ENCODE data around the gene DUSP9.
A peak's percentile ranks its signal among the peaks of the same experiment; 100 is the strongest.

The DUSP9 gene

DNA sequence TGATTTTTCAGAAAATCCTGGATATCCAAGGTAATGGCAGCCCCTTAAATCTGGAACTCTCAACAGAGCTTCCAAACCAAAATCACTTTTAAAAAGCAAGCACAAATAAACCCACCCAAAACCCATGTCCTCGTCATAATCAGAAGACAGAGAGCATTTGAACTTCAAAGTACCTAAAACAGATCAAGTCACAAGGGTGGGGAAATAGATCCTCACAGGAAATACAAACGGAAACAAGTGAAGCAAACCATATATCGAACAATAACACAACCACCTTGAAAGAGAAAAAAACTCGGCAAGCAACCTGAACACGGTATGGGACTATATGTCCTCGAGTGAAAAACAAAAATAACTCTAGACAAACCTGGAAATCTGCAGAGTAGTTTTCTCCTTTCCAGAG lies 32.2 kb upstream of the DUSP9 start:
- no peak for DNase-seq

DNA sequence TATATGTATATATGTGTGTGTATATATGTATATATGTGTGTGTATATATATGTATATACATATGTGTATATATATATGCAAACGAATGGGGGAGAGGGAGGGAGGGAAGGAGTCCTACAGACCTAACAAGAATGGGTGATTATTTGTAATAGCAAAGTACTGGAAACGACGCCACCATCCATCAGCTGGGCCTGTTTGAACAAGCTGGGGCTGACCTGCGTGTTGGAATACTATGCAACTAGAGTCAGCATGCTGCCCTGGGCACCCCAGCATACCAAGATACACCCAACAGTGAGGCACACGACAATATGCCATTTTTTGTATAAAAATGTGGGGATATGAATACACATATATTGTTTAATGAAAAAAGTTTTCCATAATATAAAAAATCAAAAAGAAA lies 26.4 kb upstream of the DUSP9 start:
- no peak for DNase-seq

DNA sequence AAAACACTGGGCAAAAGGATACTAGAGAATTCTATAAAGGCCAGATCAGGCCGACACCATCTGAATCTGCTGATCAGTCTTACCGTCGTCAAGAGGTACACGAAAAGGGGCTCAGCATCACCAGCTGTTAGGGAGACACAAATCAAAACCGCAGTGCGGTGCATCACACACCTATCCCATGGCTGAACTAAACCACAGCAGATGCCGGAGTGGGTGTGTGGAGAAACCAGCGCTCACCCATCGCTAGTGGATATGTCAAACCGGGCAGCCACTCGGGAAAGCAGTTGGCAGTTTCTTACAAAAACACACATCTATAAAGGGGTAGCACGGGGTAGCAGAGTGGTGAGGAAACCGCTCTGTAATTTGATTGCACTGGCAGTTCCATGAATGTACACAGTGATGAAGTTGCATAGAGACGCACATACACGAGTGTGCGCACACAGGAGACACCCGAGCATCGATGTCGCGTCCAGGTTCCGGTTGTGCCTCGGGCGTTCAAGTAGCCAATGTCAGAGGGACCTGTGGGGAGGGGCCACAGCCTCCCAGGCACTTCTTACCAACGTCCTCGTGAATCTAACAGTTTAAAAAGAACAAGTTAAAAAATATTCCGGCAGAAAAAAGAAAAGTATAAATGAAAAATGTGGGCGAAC lies 24.9 kb upstream of the DUSP9 start:
- DNase-seq: no peak

DNA sequence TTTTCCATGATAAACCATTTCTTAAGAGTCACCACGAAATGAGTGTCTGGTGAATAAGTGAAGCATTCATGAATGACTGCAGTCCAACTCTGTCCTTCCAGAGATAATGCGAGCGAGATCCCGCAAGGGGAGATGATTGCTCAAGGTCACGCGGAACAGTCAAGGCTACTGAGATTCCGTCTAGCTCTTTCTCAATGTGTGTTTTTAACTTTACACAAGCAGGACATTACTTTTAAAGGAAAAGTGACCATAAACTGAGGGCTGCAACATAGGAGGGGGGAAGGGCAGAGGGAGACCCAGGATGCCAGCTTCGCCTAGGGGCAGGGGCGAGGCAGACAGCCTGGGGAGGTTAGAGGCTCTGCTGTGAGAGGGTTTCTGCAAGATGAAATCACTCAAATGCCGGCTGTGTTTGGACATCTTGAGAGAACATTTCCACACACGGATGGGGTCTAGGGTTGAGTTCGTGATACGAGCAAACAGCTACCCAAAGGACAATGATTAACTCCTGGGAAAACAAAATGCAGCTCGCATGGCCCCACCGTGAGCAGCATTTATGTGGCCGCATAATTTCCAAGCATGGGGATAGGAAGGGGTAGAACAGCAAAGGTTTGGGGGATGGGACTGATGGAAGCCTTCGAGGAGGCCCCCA lies 24.2 kb upstream of the DUSP9 start:
- DNase-seq: no peak

DNA sequence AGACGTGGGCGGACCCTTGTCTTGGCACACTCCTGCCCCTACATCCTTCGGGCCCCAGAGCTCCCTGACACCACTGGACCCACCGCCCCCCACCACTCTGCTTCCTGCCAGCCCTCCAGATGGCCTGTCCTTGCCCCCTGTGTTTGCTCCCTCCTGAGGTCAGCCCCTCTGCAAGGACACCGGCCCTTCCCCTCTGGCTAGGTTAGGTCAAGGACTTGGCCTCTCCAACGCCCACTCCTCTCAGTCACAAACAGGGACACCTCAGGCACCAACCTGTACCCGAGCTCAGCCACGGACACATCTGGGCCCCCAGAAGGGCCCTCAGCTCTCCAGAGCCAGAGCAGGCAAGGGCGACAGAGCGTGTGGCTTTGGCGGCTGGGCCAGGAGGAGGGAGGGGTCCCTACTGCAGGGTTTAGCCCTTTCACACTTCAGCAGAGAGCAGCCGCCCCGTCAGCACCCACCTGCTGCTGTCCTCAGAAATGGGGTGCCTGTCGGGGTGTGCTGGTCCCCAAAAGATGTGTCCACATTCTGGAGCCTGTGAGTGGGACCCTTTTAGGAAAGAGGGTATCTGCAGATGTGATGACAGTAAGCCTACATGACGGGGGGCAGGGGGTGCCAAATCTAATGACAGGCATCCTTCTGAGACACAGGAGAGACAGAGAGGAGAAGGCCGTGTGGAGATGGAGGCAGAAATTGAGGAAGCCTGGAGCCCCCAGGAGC lies 23.5 kb upstream of the DUSP9 start:
- DNase-seq: peak; percentile 26

DNA sequence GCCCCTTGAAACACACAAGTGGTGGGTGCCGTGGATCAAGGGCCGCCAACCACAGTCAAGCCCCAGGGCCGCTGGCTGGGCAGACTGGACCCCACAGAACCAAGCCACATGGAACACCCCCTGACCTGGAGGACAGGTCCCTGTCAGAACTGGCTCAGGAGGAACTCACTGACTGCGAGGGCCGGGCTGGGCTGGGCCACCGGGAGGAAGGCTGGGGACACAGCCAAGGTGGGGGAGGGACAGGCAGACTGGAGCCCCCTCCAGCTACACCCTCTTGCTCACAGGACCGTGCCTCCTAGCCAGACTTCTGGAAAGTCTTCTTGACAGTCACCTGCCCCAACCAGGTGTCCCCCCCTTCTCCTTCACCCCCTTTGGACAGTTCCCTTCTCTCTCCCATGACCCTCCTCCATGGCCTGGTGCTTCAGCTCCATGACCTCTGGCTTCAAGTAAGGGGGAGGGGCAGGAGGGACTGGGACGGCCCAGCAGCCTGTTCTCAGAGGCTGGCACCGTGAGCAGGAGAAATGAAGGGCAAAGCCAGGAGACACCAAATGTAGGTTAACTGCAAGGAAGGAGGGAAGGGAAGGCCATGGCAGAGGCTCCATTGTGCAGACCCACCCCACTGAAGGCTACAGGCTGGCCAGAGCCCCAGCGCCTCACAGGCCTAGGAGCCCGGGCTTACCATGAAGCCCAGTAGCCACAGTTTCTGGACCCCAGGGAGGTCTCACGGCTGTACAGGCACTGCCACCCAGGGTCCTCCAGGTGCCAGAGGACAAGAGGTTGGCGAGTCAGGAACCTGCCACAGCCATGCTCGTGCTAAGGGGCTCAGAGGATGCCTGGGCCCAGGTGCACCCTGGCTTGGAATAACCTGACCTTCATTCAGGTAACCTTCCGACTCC lies 22.6 kb upstream of the DUSP9 start:
- no peak for DNase-seq

DNA sequence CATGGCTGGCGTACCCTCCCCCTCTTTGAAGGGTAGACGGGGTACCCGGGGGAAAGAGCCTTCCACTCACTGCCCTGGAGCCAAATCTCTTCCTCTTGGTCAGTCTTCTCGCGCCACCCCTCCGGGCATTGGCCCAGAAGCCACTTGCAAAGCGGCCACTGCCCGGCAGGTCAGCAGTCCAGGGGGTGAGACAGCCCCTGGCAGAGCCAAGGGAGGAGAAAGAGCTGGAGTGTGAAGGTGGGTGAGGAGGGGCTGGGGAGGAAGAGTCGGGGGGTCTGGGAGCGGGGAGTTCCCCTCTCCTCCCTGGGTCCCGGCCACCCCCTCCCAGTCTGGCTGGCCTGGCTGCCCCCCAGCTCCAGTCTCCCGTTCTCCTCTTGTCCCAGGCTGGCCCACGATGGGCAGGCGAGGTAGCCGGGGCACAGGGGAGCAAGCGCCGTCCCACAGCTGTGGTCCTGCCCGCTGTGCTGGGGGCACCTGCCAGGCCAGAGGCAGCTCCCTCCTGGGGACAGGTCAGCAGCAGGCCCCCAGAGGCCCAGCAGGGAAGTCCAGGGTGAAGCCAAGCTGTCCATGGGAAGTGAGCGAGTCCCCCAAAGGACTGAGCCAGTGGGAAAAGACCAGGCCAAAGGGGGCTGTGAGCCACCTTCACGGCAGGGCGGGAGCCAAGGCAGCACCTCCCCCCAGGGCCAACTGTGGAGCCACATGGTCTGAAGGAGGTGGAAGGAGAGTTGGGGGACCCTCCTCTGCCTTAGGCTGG lies 21.6 kb upstream of the DUSP9 start:
- no peak for DNase-seq

DNA sequence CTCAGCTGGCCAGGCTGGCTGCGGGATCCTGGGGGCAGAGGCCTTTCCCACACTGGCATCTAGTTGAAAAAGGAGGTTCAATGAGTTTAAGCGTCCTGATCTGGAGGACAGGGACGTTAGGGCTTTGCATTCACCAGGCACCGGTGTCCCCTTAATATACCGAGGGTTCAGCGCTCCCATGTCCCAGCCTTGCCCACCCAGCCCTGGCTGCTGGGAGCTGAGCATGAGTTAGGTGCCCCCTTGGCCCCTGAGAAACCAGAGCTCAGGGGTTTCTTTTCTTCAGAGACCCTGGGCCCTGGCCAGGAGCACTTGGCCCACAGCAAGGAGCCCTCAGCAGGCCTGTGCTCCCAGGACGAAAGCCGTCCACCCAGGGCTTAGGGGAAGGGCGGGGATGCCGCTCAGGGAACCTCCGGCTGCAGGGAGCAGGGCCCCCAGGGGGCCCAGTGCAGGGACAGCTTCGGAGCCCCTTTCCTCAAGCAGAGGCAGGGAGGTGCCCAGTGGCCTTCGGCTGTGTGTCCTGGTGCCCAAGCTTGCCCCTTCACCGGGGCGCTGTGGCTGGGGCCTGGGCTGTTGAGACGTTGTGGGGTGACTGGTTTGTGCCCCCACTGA lies 20.9 kb upstream of the DUSP9 start:
- DNase-seq: no peak

DNA sequence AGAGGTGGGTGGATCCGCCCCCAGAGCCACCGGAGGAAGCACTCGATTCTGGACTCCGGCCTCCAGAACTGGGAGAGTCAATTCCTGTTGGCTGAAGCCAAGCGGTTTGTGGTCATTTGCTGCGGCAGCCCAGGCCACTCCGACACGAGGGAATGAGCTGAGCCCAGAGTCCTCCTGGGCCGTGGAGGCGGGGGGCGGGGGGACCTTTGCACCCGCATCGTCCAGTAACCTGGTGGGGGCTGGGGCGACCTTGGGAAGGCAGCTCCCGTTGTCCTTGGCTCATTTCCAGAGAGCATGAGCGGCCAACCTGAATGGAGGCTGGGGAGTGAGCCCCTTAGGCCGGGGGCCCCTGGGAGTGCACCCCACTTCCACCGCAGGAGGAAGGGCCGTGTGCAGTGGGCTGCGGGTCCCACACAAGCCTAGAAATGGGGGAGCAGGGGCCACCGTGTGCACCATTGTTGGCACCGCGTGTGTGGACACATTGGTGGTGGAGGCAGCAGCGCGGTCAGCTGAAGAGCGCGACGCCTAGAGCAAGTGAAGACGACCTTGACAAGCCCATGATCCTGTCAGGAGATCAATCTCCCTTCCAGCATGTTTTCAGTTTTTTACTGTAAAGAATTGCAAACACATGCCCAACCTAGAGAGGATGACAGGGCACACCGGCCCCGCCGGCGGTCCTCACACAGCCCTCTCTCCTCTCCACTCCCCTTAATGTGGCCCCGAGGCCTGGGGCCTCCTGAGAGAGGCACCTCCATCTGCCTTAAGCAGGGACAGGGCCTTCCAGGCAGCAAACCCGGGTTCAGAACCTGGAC lies 19.9 kb upstream of the DUSP9 start:
- no peak for DNase-seq

DNA sequence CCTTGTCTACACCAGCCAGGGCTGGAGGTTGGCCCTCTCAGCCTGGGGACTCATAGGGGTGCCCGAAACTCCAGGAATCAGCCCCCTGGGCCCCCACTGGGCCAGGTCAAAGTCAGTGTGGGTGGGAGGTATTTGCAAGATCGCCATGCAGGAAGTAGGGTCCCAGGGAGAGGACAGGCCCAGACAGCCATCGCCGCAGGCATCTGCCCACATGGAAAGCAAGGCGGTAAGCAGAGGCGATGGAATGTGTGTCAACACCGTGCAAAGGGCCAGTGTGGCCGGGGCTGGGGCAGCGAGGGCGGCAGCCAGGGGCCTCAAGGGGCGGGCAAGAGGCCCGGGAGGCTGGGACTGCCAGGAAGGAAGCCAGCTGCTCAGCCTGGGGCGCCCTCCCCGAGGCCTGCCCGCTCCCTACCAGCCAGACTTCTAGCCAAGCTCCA lies 19.3 kb upstream of the DUSP9 start:
- DNase-seq: no peak

DNA sequence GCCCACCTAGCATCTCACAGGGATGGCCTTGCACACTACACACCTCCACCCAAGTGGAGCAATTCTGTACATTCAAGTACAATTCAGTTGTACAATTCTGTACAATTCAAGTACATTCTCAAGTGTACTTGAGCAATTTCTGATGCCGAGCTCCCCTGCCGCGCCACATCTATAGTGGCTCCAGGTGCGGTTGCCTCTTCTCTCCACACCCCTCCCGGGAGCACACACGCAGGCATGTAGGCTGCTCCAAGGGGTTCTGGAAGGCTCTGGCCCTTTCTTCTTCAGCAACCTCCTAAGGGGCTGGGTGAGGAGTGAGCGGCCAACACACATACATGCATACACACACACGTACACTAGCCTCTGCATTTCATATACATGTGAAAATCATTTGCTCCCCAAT lies 18.9 kb upstream of the DUSP9 start:
- no peak for DNase-seq

DNA sequence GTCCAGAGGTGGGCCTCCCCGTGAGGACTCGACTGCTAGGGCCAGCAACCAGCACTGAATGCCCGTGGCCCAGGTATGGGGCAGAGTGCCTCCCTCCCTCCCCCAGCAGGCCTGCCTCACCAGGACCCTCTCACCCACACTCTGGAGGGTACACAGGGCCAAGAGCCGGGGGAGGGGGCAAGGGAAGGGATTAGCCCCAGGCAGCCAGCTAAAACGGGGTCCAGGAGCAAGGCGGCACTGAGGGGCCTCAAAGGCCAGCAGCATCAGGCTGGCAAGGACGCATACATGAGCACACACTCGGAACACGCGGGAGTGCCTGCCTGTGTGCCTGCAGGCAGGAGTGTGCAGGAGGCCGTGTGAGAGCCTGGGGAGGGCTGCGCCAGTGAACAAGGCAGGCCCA lies 18.3 kb upstream of the DUSP9 start:
- DNase-seq: no peak

DNA sequence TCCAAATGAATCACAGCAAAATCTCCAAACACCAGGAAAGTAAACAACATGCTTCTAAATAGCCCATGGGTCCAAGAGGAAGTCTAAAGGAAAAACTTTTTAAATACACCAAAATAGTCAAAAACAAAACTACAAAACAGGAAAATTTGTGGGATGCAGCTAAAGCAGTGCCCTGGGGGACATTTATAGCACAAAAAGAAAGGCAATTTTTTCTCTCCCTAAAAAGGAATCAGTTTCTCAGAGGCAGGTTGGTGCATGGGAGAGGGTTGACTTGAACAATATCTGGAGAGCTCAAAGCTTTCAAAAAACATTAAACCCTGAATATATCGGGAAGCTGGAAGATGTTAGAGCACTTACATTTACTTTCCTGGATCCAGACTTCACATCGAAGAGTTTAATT lies 15.7 kb upstream of the DUSP9 start:
- no peak for DNase-seq

DNA sequence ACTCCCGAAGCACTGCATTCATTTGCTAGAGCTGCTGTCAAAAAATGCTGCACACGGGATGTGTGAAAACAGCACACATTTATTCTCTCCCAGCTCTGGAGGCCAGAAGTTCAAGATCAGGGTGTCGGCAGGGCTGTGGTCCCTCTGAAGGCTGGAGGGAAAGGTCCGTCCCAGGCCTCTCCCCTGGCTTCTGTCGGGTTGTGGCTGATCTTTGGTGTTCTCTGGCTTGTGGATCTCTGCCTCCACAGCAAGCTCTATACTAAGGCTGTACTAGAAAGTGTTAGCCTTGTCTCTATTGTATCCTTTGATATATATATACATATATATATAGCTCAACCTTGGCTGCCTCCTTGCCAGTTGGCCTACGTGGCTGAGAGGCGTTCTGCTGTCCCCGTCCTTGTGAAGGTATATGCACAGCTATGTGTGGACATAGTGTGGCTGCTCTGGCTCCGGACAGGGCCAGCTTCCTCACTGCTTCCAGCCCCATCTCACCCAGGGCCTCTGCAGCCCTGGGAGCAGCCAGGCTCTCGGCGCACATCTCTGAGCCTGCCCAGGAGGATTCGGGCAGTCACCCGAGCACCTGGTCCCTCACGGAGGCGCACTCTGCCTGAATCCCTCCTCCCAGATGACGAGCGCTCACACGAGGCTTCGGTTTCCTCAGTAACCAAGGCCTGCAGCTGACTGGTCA lies 15.0 kb upstream of the DUSP9 start:
- DNase-seq: no peak

DNA sequence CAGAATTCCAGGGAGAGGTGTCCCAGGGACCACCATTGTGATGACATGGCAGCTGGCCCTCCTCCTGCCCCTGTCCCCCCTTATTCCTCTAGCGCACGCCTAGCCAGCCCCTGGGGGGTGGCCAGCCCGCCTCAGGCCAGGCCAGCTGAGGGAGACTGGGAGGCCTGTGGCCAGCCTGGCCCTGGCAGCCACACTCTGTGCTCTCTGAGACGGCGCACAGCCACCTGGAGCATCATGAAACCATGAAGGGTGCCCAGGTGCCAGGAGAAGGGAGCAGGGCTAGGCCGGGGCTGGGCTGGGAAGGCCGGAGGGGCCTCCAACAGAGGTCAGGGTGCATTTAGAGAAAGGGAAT lies 14.4 kb upstream of the DUSP9 start:
- no peak for DNase-seq

DNA sequence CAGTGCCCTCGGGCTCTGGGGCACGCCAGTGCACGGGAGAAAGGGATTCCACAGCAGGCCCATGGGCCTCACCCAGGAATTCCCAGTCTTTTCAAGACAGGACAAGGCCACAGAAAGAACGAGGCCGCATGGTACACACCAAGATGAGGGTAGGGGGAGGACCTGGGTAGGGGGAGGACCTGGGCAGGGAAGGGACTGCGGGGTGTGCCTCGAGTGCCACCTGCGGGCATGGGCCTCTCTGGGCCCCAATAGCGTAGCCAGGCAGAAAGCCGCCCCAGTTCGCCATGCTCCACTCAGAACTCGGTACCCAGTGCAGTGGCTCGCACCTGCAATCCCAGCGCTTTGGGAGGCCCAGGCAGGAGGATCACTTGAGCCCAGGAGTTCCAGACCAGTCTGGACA lies 14.0 kb upstream of the DUSP9 start:
- DNase-seq: no peak

DNA sequence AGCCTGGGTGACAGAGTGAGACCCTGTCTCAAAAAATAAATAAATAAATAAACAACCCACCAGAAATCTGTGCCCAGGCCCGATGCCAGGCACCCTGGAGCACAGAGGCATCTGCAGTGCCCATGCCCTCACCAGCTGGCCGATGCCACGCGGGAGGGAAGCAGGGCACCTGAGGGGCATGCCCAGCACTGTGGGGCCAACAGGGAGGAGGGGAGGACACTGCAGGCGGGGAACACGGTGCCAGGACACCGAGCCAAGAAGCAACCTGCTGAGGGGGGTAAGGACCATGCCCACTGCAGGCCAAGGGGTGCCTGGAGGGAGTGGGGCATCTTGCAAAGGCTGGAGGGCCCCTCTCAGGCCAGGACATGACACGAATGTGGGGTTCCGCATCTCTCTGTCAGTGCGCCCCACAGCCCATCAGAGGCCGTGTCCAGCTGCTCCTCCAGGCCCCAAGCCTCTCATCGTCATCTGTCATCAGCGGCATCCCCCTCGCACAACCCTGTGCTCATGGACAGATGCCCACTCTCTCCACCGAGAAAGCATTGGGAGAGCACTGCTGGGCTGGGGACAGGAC lies 13.3 kb upstream of the DUSP9 start:
- DNase-seq: no peak

DNA sequence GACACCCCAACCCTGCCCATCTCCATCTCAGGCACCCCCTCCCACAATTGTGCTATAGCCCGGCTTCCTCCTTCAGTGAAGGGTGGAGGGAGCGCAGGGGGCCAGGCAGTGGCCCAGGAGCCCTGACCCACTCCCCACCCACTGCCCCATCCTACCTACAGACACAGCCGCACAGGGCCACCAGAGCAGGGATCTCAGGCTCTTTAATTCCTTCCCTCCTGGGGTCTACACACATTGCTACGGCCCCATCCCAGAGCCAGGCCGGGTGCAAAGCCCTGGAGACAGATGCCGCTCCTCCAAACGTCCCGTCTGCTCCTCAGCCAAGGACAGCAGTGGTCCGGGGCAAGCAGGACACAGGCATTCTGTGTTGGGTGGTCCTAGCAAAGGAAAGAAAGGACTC lies 12.8 kb upstream of the DUSP9 start:
- DNase-seq: no peak

DNA sequence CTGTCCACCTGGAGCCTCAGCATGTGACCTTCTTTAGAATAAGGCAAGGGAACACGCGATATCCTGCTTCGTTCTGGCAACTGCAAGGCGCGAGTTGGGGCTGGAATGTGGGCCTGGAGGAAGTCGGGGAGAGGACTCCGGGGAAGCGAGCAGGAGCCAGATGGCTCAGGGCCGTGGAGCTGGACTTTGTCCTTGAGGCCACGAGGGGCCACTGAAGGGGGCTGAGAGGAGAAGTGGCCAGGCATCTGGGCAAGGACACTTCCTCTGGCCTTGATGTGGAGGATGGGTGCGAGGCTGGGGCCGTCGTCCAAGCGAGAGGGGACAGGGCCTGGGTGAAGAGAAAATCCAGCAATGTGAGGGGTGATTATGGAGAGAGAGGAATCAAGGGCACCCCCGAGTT lies 12.2 kb upstream of the DUSP9 start:
- no peak for DNase-seq

DNA sequence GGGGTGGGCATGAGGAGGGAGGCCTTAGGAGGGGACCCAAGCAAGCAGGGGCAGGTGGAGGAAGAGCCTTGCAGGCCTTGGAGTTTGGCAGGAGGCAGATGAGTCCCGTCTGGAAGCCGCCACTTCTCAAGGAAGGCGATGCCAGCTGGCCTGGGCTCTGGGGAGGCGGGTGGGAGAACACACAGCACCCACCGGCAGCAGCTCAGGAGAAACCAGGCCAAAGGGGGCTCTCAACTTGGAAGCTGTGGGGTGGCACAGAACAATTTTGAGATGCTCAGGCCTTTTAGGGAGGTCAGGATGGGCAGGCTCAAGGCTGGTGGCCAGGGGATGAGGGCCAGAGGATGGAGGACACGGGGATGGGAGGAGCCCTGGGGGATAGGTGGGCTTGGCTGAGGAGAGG lies 11.6 kb upstream of the DUSP9 start:
- no peak for DNase-seq
